Activated CD8-positive, alpha-beta memory T cell treated with anti-CD3 and anti-CD28 coated beads for 36 hours (primary cell): ENCODE data around the gene ARHGAP21. TPM values are rescaled to one million over a fixed set of nuclear protein-coding genes. Genes with fewer than 3 reads are reported as not detected.

Source experiments
- CTCF ChIA-PET: fragments of 350-600 bp; sonication (Branson Sonifier 250); formaldehyde crosslinking; loops from one replicate; lab custom pipeline; 2021; ENCODE audit warnings: antibody characterized with exemption; lab: Charles Lee
- POLR2A ChIA-PET: fragments of 350-600 bp; sonication (Branson Sonifier 250); formaldehyde crosslinking; loops from one replicate; lab custom pipeline; 2021; ENCODE audit warnings: antibody characterized with exemption; lab: Charles Lee
- total RNA-seq, 2 experiments: library from RNA; stranded (reverse); gene quantifications; one replicate each; pipeline ENCODE4 v1.2.3, GENCODE V29; 2021

ARHGAP21 gene
- total RNA-seq, 2 experiments from 2014 or later, result 31.7 to 34.3 TPM

- ChIA-PET POLR2A (no interaction called here), CTCF (no interaction called here)
These were observed 118.5 kb downstream of the ARHGAP21 start for GRCh38 chr10:24605141-24605540.

- CTCF ChIA-PET, result no interaction called here
- POLR2A ChIA-PET, result no interaction called here
These were observed 120.4 kb downstream of the ARHGAP21 start for GRCh38 chr10:24603333-24603732.

- POLR2A ChIA-PET, result no interaction called here
- CTCF ChIA-PET, result no interaction called here
These were observed 125.7 kb downstream of the ARHGAP21 start for GRCh38 chr10:24597961-24598360.

- ChIA-PET POLR2A (no interaction called here), CTCF (no interaction called here)
These were observed 126.3 kb downstream of the ARHGAP21 start for GRCh38 chr10:24597426-24597825.

GRCh38 chr10:24596217-24596930 is 127.3 kb downstream of the ARHGAP21 start:
- CTCF ChIA-PET, result no interaction called here
- POLR2A ChIA-PET, result no interaction called here

GRCh38 chr10:24590697-24591457 is 132.8 kb downstream of the ARHGAP21 start:
- ChIA-PET CTCF (no interaction called here), POLR2A (no interaction called here)

- ChIA-PET CTCF (no interaction called here), POLR2A (no interaction called here)
These were observed 134.4 kb downstream of the ARHGAP21 start for GRCh38 chr10:24589265-24589664.

- POLR2A ChIA-PET, result no interaction called here
- CTCF ChIA-PET, result no interaction called here
These were observed 143.8 kb downstream of the ARHGAP21 start for GRCh38 chr10:24579906-24580305.

- CTCF ChIA-PET, result no interaction called here
- POLR2A ChIA-PET, result no interaction called here
These were observed 144.2 kb downstream of the ARHGAP21 start for GRCh38 chr10:24579448-24579847.

- POLR2A ChIA-PET, result no interaction called here
- CTCF ChIA-PET, result no interaction called here
These were observed 148.1 kb downstream of the ARHGAP21 start for GRCh38 chr10:24575481-24576002.

GRCh38 chr10:24574578-24575155 is 149.0 kb downstream of the ARHGAP21 start:
- POLR2A ChIA-PET, result no interaction called here
- CTCF ChIA-PET, result interaction anchor here (0.7 kb wide), 1 partner anchor 12 kb away, joined by 3 read pairs; no protein-coding TSS in a partner anchor

- ChIA-PET CTCF (no interaction called here), POLR2A (no interaction called here)
These were observed 149.5 kb downstream of the ARHGAP21 start for GRCh38 chr10:24574161-24574560.

GRCh38 chr10:24571870-24572450 is 151.7 kb downstream of the ARHGAP21 start:
- ChIA-PET CTCF (no interaction called here), POLR2A (no interaction called here)

GRCh38 chr10:24570658-24571426 is 152.8 kb downstream of the ARHGAP21 start:
- CTCF ChIA-PET, result no interaction called here
- POLR2A ChIA-PET, result no interaction called here

GRCh38 chr10:24569828-24570657 is 153.6 kb downstream of the ARHGAP21 start:
- CTCF ChIA-PET, result no interaction called here
- POLR2A ChIA-PET, result no interaction called here

GRCh38 chr10:24569330-24569796 is 154.3 kb downstream of the ARHGAP21 start:
- ChIA-PET CTCF (no interaction called here), POLR2A (no interaction called here)

- POLR2A ChIA-PET, result interaction anchor here (0.6 kb wide), 1 partner anchor 48 kb away, joined by 3 read pairs; no protein-coding TSS in a partner anchor
These were observed 155.6 kb downstream of the ARHGAP21 start for GRCh38 chr10:24568042-24568441.

GRCh38 chr10:24561453-24561852 is 162.2 kb downstream of the ARHGAP21 start:
- POLR2A ChIA-PET, result no interaction called here
- CTCF ChIA-PET, result no interaction called here

More at GRCh38 chr10:24568042-24568441, 155.6 kb downstream of the ARHGAP21 start:
- CTCF ChIA-PET, result no interaction called here
